Panc1 (cell line): ENCODE results near the gene CDH12. TPM values are rescaled to one million over a fixed set of nuclear protein-coding genes. Genes with fewer than 3 reads are reported as not detected.

Experiments
- ATAC-seq: fragments of 200-7000 bp; cut with Tn5 transposase; 2 replicates; pipeline ENCODE4 v1.9.1; 2020; ENCODE audit warnings: mild to moderate bottlenecking, moderate library complexity
- BruUV-seq: library from RNA; stranded (reverse); fragments of 400-500 nt; replicated peaks from 2 replicates; lab custom pipeline; 2021; lab: Mats Ljungman, UMichigan
- CTCF ChIA-PET: fragments of 300-600 bp; sonication (Branson Sonifier 250); formaldehyde crosslinking; loops from one replicate; lab custom pipeline; 2022; ENCODE audit warnings: antibody characterized with exemption; lab: Charles Lee
- POLR2A ChIA-PET: fragments of 300-600 bp; sonication (Branson Sonifier 250); formaldehyde crosslinking; loops from one replicate; lab custom pipeline; 2022; ENCODE audit warnings: antibody characterized with exemption; lab: Charles Lee
- DNase-seq: peaks from one replicate; pipeline ENCODE4 v3.0.0-alpha.2; 2010; ENCODE audit warnings: low read depth, low spot score
- H3K27ac ChIP-seq: 2 replicates; pipeline ENCODE4 v1.5.1; 2011; ENCODE audit warnings: mild to moderate bottlenecking, low read length, inconsistent platforms
- H3K27me3 ChIP-seq: fragments of 200-500 bp; sonication (Bioruptor generic); 2 replicates; pipeline ENCODE4 v1.6.0; 2014; ENCODE audit warnings: low read length, inconsistent platforms; ENCODE audit not compliant: control insufficient read depth, insufficient read depth
- H3K36me3 ChIP-seq: fragments of 200-500 bp; sonication (Bioruptor generic); 2 replicates; pipeline ENCODE4 v1.5.1; 2014; ENCODE audit warnings: inconsistent platforms, mild to moderate bottlenecking, low read length, moderate library complexity; ENCODE audit not compliant: control insufficient read depth, insufficient read depth
- H3K4me1 ChIP-seq: 2 replicates; pipeline ENCODE4 v1.5.1; 2011; ENCODE audit warnings: inconsistent platforms, mild to moderate bottlenecking, low read length, moderate library complexity; ENCODE audit not compliant: control insufficient read depth, insufficient read depth
- H3K4me3 ChIP-seq, 2 experiments: 2 replicates each; pipeline ENCODE4 v1.5.1; 2011 to 2012; ENCODE audit warnings: low read depth in 2 of 2, low read length in 2 of 2, mild to moderate bottlenecking in 2 of 2, inconsistent platforms in 1 of 2, moderate library complexity in 1 of 2
- H3K9me3 ChIP-seq: fragments of 200-500 bp; sonication (Bioruptor generic); 2 replicates; pipeline ENCODE4 v1.5.1; 2014; ENCODE audit warnings: low read depth, mild to moderate bottlenecking, inconsistent platforms, low read length, moderate library complexity; ENCODE audit not compliant: control insufficient read depth, insufficient read depth
- POLR2AphosphoS5 ChIP-seq: IDR thresholded peaks from 2 replicates; pipeline ENCODE4 v1.6.1; 2012; ENCODE audit warnings: mild to moderate bottlenecking, low read depth, low read length, moderate library complexity
- SIN3A ChIP-seq: IDR thresholded peaks from 2 replicates; pipeline ENCODE4 v1.6.1; 2012; ENCODE audit warnings: low read depth, mild to moderate bottlenecking, low read length, moderate library complexity, borderline replicate concordance; ENCODE audit not compliant: insufficient read depth
- TCF7L2 ChIP-seq: IDR thresholded peaks from 2 replicates; pipeline ENCODE4 v1.6.1; 2011; ENCODE audit warnings: mild to moderate bottlenecking, low read depth, low read length, inconsistent platforms
- in situ Hi-C: cut with HindIII; loops from 2 replicates; pipeline ENCODE4 v1.10.0; 2016; ENCODE audit warnings: low sequenced_read_pairs, low pct_unique_long_range_greater_than_20kb
- intact Hi-C: fragments of 100-400 bp; cut with micrococcal nuclease; formaldehyde crosslinking; loops from one replicate; pipeline ENCODE4 v1.10.0; 2022; ENCODE audit not compliant: unreplicated experiment
- total RNA-seq: library from RNA; stranded (reverse); gene quantifications from one replicate; pipeline ENCODE4 v1.2.1, GENCODE V29; 2021; ENCODE audit not compliant: unreplicated experiment
- TF ChIP-seq, protein P1 (sequence below): fragments of 450-650 bp; IDR thresholded peaks from 2 replicates; pipeline ENCODE4 v1.5.1; 2017; ENCODE audit warnings: mild to moderate bottlenecking
- TF ChIP-seq, protein P2 (sequence below), 2 experiments: IDR thresholded peaks; 2 replicates each; pipeline ENCODE4 v1.6.1; 2011 to 2012; ENCODE audit warnings: low read depth in 2 of 2, control low read depth in 1 of 2, low read length in 1 of 2, mild to moderate bottlenecking in 1 of 2, moderate library complexity in 1 of 2; ENCODE audit not compliant: insufficient read depth in 1 of 2

Gene CDH12
- total RNA-seq, 1 experiment from 2014 or later = not detected

DNA sequence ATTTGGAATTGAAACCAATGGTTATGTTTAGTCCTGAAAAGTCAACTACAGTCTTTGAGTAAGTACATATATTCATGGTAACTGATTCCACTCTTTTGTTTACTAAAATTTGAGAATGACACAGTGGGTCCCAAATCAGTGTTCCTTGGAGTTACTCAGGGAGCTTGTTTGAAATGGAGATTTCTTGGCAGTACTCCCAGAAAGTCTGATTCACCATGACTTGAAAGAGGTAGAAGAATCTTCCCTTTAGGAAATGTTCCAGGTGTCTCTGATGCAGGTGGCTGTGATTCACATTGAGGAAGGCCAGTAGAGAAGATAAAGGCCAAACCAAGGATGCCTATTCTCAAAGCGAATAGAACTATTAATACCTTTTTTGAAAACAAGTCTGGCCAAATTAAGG is 1078.3 kb downstream of the CDH12 start:
- ChIA-PET CTCF (no interaction called here), POLR2A (no interaction called here)
- H3K9me3 ChIP-seq = no peaks in the 10 kb centered on the region
- peak; percentile 50 for DNase-seq
- H3K36me3 ChIP-seq = no peaks in the 10 kb centered on the region; the same call in 1 of the 2 replicates
- no peaks in the 10 kb centered on the region for H3K4me1 ChIP-seq
- BruUV-seq = no TSS peak
- no peak for ATAC-seq
- in situ Hi-C loops = no loop called here
- H3K27ac ChIP-seq = no peak overlapping the region
- no peak overlapping the region for H3K4me3 ChIP-seq
- intact Hi-C loops = no loop called here
- TF ChIP-seq TCF7L2 (no peak), SIN3A (no peak), POLR2AphosphoS5 (no peak)
- TF ChIP-seq, protein P1, sequence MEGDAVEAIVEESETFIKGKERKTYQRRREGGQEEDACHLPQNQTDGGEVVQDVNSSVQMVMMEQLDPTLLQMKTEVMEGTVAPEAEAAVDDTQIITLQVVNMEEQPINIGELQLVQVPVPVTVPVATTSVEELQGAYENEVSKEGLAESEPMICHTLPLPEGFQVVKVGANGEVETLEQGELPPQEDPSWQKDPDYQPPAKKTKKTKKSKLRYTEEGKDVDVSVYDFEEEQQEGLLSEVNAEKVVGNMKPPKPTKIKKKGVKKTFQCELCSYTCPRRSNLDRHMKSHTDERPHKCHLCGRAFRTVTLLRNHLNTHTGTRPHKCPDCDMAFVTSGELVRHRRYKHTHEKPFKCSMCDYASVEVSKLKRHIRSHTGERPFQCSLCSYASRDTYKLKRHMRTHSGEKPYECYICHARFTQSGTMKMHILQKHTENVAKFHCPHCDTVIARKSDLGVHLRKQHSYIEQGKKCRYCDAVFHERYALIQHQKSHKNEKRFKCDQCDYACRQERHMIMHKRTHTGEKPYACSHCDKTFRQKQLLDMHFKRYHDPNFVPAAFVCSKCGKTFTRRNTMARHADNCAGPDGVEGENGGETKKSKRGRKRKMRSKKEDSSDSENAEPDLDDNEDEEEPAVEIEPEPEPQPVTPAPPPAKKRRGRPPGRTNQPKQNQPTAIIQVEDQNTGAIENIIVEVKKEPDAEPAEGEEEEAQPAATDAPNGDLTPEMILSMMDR = no peak
- TF ChIP-seq, protein P2, sequence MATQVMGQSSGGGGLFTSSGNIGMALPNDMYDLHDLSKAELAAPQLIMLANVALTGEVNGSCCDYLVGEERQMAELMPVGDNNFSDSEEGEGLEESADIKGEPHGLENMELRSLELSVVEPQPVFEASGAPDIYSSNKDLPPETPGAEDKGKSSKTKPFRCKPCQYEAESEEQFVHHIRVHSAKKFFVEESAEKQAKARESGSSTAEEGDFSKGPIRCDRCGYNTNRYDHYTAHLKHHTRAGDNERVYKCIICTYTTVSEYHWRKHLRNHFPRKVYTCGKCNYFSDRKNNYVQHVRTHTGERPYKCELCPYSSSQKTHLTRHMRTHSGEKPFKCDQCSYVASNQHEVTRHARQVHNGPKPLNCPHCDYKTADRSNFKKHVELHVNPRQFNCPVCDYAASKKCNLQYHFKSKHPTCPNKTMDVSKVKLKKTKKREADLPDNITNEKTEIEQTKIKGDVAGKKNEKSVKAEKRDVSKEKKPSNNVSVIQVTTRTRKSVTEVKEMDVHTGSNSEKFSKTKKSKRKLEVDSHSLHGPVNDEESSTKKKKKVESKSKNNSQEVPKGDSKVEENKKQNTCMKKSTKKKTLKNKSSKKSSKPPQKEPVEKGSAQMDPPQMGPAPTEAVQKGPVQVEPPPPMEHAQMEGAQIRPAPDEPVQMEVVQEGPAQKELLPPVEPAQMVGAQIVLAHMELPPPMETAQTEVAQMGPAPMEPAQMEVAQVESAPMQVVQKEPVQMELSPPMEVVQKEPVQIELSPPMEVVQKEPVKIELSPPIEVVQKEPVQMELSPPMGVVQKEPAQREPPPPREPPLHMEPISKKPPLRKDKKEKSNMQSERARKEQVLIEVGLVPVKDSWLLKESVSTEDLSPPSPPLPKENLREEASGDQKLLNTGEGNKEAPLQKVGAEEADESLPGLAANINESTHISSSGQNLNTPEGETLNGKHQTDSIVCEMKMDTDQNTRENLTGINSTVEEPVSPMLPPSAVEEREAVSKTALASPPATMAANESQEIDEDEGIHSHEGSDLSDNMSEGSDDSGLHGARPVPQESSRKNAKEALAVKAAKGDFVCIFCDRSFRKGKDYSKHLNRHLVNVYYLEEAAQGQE (IDR thresholded peaks at IDR 0.05; ENCODE audit: insufficient read depth in 1 of 2, low read depth in 2 of 2, low read length in 1 of 2) = no peak
- H3K27me3 ChIP-seq = no peaks in the 10 kb centered on the region

DNA sequence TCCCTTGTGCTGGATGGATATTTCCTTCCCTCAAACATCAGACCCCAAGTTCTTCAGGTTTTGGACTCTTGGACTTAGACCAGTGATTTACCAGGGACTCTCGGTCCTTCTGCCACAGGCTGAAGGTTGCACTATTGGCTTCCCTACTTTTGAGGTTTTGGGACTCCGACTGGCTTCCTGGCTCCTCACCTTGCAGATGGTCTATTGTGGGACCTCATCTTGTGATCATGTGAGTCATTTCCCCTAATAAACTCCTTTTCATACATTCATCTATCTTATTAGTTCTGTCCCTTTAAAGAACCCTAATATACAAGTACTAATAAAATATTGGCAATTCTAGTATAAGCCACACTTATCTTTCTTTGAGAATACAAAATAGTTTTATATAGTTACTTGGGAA is 1078.9 kb downstream of the CDH12 start:
- CTCF ChIA-PET = no interaction called here
- TF ChIP-seq TCF7L2 (no peak), POLR2AphosphoS5 (no peak), SIN3A (no peak)
- TF ChIP-seq, protein P2 (IDR thresholded peaks at IDR 0.05; ENCODE audit: insufficient read depth in 1 of 2, low read depth in 2 of 2, low read length in 1 of 2) = no peak
- TF ChIP-seq, protein P1 = no peak
- intact Hi-C loops (no loop called here), in situ Hi-C loops (no loop called here)
- Histone ChIP-seq H3K27ac (no peak overlapping the region), H3K27me3 (no peaks in the 10 kb centered on the region), H3K4me3 (no peak overlapping the region), H3K9me3 (no peaks in the 10 kb centered on the region), H3K36me3 (no peaks in the 10 kb centered on the region; the same call in 1 of the 2 replicates), H3K4me1 (no peaks in the 10 kb centered on the region)
- ATAC-seq (no peak), DNase-seq (no peak)
- POLR2A ChIA-PET = no interaction called here
- BruUV-seq = no TSS peak
